ENCODE data around the gene ATP9A.
"Not testable (repeated sequence)": the region's sequence is repeated elsewhere in the genome, so short reads cannot be mapped to it uniquely, and the experiment has no call there.

The ATP9A gene

GRCh38 chr20:51797357-51798025 is 29.3 kb upstream of the ATP9A start:
- no peak for DNase-seq

DNA sequence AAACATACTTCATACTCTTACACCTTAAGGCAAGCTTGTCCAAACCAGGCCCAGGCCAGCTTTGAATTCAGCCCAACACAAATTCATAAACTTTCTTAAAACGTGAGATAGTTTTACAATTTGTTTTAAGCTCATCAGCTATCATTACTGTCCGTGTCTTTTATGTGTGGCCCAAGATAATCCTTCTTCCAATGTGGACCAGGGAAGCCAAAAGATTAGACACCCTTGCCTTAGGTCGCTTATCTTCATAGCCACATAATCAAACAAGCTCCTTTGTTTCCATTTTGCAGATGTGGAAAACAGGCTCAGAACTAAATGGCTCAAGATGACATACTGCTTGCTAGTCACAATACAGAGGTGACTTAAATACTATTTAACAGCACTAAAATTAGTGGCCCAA is 28.1 kb upstream of the ATP9A start:
- no peak for DNase-seq

DNA sequence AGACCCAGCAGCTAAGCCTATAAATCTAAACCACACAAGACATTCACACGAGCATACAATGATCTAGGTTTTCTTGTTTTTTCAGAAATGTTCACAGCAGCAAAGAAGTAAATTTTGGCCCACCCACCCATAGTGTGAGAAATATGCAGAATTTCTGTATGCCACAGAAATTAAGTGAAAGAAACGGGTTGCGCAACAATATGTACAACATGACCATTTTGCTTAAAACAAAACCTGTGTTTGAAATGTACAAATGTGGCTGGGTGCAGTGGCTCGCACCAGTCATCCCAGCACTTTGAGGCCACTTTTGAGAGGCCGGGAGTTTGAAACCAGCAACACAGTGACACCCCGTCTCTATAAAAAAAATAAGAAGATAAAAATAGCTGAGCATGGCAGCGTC is 24.8 kb upstream of the ATP9A start:
- no peak for DNase-seq

DNA sequence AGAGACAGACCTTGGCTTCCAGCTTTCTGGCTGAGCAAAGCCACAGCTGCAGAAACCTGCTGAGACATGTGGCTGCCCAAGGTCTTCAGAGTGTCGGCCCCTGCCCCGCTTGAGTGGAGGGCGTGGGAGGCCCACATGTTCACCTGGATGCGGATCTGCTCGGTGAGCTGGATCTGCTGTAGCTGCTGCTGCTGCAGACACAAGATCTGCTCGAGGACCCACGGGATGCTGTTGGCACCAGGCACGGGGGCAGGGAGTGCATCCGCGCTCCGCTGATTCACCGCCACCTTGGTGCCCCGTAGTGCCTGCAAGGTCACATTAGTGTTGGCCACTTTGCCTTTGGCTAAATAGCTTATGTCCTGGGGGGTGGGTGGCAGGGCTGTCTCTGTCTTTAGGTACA is 23.4 kb upstream of the ATP9A start:
- no peak for DNase-seq

GRCh38 chr20:51790256-51790655 is 22.1 kb upstream of the ATP9A start:
- no peak for DNase-seq

DNA sequence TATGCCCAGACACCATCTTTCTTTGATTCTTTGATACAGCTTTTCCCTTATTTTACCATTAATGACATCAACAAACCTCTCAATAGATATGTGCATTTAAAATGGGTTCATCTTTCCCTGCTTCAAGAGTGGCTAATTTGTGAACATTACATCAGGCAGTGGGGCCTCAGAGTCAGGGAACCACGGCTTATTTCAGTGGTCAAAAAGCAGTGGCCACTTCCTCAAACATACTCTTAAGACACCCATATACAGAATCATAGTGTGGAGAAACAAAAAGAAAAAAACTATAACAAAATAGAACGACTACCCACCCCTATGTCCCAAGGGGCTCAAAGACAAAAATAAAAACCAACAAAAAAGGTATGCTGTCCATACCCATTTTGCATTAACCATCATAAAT is 21.2 kb upstream of the ATP9A start:
- DNase-seq = no peak

GRCh38 chr20:51788822-51789221 is 20.6 kb upstream of the ATP9A start:
- DNase-seq = no peak

DNA sequence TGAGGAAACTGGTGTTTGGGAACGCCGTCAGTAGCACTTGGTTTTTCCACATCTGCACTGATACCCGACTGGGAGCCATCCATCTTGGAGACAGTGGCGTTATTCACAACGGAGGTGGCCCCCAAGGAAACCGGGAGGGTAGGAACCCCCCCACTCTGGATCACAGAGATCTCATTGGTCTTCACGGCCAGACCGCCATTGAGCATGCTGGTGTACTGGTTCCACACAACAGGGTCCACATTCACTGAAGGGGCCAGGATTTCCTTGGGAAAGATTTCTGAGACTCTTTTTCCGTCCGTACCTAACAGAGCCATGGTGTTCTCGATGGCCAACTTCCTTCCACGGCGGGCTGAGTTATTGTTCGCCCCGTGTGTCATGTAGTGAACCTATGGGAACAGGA is 16.1 kb upstream of the ATP9A start:
- DNase-seq = no peak

DNA sequence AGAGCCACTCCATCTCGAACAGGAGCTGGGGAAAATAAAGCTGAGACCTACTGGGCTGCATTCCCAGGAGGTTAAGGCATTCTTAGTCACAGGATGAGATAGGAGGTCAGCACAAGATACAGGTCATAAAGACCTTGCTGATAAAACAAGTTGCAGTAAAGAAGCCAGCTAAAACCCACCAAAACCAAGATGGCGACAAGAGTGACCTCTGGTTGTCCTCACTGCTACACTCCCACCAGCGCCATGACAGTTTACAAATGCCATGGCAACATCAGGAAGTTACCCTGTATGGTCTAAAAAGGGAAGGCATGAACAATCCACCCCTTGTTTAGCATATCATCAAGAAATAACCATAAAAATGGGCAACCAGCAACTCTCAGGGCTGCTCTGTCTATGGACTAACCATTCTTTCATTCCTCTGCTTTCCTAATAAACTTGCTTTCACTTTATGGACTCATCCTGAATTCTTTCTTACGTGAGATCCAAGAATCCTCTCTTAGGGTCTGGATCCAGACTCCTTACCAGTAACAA is 10.1 kb upstream of the ATP9A start:
- DNase-seq = not testable (repeated sequence)

DNA sequence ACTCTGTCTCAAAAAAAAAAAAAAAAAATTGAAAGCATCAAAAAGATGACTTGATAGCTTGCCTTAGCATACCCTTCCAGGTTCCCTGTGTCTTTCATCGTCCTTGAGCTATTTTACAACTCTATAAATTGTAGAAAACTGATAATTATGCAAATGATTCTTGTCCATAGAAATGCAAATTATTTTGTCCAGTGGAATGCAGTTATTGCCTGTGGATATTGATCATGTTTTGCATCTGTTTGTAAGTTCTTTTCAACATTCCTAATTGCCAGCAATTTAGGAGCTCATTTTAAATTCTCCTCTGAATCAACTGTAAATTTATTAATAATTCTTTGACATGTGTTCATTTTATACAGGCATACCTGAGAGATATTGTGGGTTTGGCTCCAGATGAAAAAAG is 7.1 kb upstream of the ATP9A start:
- no peak for DNase-seq

GRCh38 chr20:51772236-51772635 is 4.0 kb upstream of the ATP9A start:
- no peak for DNase-seq

DNA sequence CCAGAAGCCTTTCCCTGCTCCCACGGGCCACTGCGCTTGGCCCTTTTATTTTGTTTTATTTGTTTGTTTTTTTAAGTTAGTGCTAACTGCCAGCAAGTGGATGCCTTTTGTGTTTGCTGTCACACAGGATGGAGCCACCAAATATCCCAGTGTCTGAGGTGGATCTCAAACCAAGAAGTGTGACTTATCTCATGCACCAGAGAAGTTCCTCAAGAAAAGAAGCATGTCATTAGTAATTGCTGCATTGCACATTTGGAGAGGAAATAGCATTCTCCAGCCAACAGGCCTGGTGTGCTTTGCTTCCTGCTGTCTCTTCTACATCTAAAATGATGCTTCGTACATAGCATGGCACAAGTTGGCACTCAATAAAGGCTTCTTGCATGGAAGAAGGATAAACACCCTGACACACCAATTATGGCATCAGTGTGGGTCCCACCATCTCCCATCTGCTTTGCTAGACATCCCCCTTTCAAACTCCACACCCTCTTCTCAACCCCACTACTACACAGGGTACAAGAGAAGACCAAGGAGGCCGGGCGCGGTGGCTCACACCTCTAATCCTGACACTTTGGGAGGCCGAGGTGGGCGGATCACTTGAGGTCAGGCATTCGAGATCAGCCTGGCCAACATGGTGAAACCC is 1.9 kb upstream of the ATP9A start:
- DNase-seq = no peak

DNA sequence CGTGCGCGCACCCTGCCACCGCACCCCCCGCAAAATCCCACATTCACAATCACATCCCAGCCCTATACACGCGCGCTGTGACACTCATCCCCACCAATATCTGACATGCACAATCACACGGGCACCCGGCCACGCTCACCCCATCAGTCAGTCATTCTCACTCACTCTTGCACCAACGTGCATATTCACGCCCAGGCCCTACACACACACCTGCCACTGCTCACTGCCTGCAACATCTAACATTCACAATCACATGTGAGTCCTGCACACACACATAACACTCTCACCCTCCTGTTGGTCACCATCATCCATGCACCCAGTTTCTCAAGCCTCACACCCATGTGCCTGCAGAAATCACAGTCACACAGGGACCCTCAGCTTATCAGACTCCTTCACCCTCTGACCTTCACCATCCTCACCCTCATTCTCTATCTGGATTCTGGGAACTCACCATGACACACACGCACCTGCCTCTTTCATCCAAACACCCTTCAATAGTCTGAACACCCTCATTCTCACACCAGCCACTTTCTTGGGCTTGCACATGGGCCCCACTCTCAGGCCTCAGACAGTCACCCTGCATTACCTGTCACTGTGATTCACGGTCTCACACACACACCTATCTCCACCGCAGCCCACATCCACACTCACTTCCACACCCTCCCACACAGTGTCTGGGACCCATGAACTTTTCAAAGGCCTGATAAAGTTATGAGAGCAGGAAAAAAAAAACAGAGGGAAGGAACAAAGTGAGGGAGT is 748 bp upstream of the ATP9A start:
- peak in 17 of 51 donors; percentile 2 to 41 (median 9) for DNase-seq

GRCh38 chr20:51766994-51767866 is 960 bp downstream of the ATP9A start:
- peak in 42 of 51 donors; percentile 12 to 83 (median 58) for DNase-seq

DNA sequence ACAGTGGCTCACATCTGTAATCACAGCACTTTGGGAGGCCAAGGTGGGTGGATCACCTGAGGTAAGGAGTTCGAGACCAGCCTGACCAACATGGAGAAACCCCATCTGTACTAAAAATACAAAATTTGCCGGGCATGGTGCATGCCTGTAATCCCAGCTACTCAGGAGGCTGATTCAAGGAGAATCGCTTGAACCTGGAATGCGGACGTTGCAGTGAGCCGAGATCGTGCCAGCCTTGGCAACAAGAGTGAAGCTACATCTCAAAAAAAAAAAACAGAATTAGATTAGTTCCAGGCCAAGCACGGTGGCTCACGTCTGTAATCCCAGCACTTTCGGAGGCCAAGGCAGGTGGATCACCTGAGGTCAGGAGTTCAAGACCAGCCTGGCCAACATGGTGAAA is 2.8 kb downstream of the ATP9A start:
- not testable (repeated sequence) for DNase-seq

- DNase-seq = no peak
These were observed 4.1 kb downstream of the ATP9A start for GRCh38 chr20:51763965-51764602.

- DNase-seq = no peak
These were observed 7.2 kb downstream of the ATP9A start for GRCh38 chr20:51760905-51761546.

DNA sequence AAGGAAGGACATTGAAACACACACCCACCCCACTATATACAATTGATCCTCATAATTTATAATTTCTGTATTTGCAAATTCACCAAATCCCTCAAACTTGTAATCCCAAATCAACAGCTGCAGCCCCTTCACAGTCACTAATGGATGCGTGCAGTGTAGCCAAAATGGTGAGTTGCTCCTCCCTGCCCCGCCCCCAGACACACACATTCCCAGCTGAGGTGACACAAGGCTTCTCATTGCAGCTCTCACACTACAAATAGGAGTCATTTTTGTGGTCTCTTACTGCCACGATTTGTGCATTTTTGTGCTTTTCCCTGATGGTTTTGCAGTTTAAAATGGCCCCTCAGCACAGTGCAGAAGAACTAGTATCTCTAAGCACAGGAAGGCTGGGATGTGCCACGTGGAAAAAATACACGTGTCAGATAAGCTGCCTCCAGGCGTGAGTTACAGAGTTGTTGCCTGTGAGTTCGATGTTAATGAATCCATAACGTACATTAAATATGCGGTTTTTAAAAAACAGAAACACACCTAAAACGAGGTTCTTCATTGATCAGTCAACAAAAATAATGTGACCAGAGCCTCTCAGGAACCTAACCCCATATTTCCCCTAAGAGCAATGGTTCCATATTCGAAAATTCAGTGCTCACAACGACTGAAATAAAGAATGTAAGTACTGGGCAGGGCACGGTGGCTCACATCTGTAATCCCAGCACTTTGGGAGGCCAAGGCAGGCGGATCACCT is 8.2 kb downstream of the ATP9A start:
- peak in 1 of 51 donors; percentile 17 for DNase-seq

- DNase-seq = peak in 43 of 51 donors; percentile 18 to 82 (median 57)
These were observed 9.1 kb downstream of the ATP9A start for GRCh38 chr20:51758978-51759544.

Measured in hypothalamus (tissue), 51 donors.